ENCODE measurements around the gene DPP6. TPM values are rescaled to one million over a fixed set of nuclear protein-coding genes. Genes with fewer than 3 reads are reported as not detected.

Gene DPP6
- total and polyA plus RNA-seq, 7 donors: 0.18 to 1.8 (median 0.57) TPM

DNA sequence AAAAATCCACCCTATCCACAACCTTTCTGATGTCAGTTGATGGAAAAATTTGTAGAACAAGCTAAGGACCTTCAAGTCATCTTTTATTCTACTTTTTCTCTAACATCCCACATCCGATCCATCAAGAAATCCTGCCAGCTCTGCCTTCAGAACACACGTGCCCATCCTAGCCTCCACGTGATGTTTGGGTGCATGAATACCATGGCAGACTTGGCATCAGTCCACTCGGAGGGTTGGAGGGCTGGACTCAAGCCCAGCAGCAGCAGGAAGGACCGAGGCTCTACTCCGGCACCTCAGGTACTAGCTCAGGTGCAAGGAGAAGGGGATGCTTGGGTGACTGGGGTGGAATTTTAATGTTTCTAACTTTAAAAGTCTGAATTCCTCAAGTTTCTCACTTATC, 428.6 kb downstream of the DPP6 start:
- 37 to 55% (median 39%) methylated on average over 6 of the region's 6 CpGs for WGBS, 3 donors
- H3K4me3 ChIP-seq: no peak overlapping the region
- no peaks in the 10 kb centered on the region for H3K4me1 ChIP-seq
- intact Hi-C loops (cut with DNase I): no loop called here
- no peaks in the 10 kb centered on the region for H3K9me3 ChIP-seq
- H3K27me3 ChIP-seq (ENCODE audit: insufficient read depth in 3 of 3, low read length in 2 of 3): no peaks in the 10 kb centered on the region
- DNase-seq (no peak), ATAC-seq (no peak)
- H3K36me3 ChIP-seq (ENCODE audit: insufficient read depth in 1 of 2, low read depth in 1 of 2): no peaks in the 10 kb centered on the region
- no peak overlapping the region for H3K27ac ChIP-seq
- TF ChIP-seq, protein P1, sequence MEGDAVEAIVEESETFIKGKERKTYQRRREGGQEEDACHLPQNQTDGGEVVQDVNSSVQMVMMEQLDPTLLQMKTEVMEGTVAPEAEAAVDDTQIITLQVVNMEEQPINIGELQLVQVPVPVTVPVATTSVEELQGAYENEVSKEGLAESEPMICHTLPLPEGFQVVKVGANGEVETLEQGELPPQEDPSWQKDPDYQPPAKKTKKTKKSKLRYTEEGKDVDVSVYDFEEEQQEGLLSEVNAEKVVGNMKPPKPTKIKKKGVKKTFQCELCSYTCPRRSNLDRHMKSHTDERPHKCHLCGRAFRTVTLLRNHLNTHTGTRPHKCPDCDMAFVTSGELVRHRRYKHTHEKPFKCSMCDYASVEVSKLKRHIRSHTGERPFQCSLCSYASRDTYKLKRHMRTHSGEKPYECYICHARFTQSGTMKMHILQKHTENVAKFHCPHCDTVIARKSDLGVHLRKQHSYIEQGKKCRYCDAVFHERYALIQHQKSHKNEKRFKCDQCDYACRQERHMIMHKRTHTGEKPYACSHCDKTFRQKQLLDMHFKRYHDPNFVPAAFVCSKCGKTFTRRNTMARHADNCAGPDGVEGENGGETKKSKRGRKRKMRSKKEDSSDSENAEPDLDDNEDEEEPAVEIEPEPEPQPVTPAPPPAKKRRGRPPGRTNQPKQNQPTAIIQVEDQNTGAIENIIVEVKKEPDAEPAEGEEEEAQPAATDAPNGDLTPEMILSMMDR (IDR thresholded peaks at IDR 0.05): no peak

DNA sequence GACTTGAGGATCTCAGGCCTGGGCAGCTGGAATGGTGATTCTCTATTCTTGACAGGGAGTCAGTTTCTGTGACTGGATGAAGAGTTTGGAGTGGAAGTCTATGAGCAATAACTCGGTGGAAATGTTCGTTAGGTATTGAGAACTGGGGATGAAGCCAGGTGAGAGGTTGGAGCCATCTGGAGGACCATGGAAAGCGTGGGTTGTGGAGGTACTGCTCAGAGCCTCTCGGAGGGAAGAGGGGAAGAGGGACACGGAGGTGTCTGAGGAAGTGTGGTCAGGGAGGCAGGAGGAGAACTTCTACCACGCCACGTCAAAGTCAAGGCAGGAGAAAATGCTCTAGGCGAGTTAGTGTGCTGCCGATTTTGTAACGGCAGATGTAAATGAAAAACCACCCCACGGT, 430.7 kb downstream of the DPP6 start:
- no peaks in the 10 kb centered on the region for H3K4me1 ChIP-seq
- 85 to 88% (median 86%) methylated on average over 11 of the region's 11 CpGs for WGBS, 3 donors
- ATAC-seq (no peak), DNase-seq (no peak)
- no peak overlapping the region for H3K27ac ChIP-seq
- intact Hi-C loops (cut with DNase I): no loop called here
- no peaks in the 10 kb centered on the region for H3K9me3 ChIP-seq
- H3K27me3 ChIP-seq (ENCODE audit: insufficient read depth in 3 of 3, low read length in 2 of 3): no peaks in the 10 kb centered on the region
- TF ChIP-seq, protein P1 (IDR thresholded peaks at IDR 0.05): no peak
- H3K36me3 ChIP-seq (ENCODE audit: insufficient read depth in 1 of 2, low read depth in 1 of 2): no peaks in the 10 kb centered on the region
- H3K4me3 ChIP-seq: no peak overlapping the region

DNA sequence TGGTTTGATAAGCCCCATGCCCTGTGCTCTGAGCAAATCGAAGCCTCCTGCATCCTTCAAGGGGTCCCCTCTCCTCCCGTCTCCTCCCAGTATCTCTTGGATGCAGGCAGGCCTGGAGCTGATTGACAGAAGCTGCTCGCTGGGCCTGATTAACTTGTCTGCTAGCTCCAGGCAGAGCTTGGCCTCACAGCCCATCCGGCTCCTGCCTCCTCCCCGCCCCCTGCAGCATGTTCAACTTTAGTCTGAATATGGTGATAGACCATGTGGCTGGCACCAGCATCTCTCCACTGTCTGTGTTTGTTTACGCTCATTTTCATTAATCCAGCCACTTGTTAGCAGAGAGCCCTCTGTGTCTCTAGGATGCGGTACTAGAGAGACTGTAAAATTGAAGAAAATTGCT, 432.2 kb downstream of the DPP6 start:
- H3K27ac ChIP-seq: no peak overlapping the region
- 45 to 49% (median 47%) methylated on average over 7 of the region's 7 CpGs for WGBS, 3 donors
- TF ChIP-seq, protein P1 (IDR thresholded peaks at IDR 0.05): no peak
- ATAC-seq (no peak), DNase-seq (no peak)
- intact Hi-C loops (cut with DNase I): no loop called here
- no peaks in the 10 kb centered on the region for H3K4me1 ChIP-seq
- H3K36me3 ChIP-seq (ENCODE audit: insufficient read depth in 1 of 2, low read depth in 1 of 2): no peaks in the 10 kb centered on the region
- no peaks in the 10 kb centered on the region for H3K9me3 ChIP-seq
- H3K4me3 ChIP-seq: no peak overlapping the region
- H3K27me3 ChIP-seq (ENCODE audit: insufficient read depth in 3 of 3, low read length in 2 of 3): no peaks in the 10 kb centered on the region

DNA sequence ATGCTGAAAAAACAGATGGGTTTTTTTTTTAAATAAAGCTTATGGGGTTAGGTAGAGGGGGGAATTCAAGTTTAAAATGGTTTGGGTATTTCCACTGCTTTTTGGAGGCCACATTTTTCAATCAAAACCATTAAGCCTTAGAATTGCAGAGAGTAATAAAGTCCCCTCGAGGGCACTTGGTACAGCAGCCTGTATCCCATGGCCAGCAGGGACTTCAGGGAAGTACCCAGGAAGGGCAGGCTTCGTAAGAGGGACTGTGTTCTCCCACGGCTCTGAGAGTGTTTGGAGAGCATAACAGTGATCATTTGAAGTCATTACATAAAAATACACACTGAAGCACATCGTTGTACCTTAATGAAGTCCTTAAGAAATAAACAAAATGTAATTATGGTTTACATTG, 432.7 kb downstream of the DPP6 start:
- TF ChIP-seq, protein P1 (IDR thresholded peaks at IDR 0.05): no peak
- 52 to 62% (median 61%) methylated on average over 4 of the region's 4 CpGs for WGBS, 3 donors
- H3K9me3 ChIP-seq: no peaks in the 10 kb centered on the region
- ATAC-seq (no peak), DNase-seq (no peak)
- no peak overlapping the region for H3K27ac ChIP-seq
- no peaks in the 10 kb centered on the region for H3K4me1 ChIP-seq
- intact Hi-C loops (cut with DNase I): no loop called here
- H3K4me3 ChIP-seq: no peak overlapping the region
- H3K36me3 ChIP-seq (ENCODE audit: insufficient read depth in 1 of 2, low read depth in 1 of 2): no peaks in the 10 kb centered on the region
- H3K27me3 ChIP-seq (ENCODE audit: insufficient read depth in 3 of 3, low read length in 2 of 3): no peaks in the 10 kb centered on the region

DNA sequence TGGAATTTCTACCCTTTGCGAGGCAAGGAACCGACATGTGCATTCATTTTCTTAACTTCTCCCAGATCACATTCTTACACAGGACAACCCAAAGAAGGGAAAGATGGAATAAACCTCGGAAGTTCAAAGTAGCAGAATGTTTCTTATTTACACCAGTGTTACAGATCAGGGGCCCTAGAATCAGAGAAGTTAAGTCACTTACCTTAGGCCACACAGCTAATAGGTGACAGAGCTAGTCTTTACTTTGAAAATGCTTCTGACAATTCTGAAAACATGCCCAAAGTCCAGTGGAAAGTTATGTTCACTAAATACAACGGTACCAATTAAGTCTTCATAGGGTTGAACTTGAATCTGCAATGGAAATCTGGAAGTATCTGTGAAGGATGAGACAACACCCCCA, 437.7 kb downstream of the DPP6 start:
- ATAC-seq (no peak), DNase-seq (no peak)
- 83 to 89% (median 84%) methylated on average over 4 of the region's 4 CpGs for WGBS, 3 donors
- TF ChIP-seq, protein P1 (IDR thresholded peaks at IDR 0.05): no peak
- H3K4me3 ChIP-seq: no peak overlapping the region
- no peaks in the 10 kb centered on the region for H3K9me3 ChIP-seq
- no peaks in the 10 kb centered on the region for H3K36me3 ChIP-seq (ENCODE audit: insufficient read depth in 1 of 2, low read depth in 1 of 2)
- no peaks in the 10 kb centered on the region for H3K27me3 ChIP-seq (ENCODE audit: insufficient read depth in 3 of 3, low read length in 2 of 3)
- no peaks in the 10 kb centered on the region for H3K4me1 ChIP-seq
- intact Hi-C loops (cut with DNase I): no loop called here
- no peak overlapping the region for H3K27ac ChIP-seq
